RKO (cell line): ENCODE results near the gene NUP107.
A peak's percentile ranks its signal among the peaks of the same experiment; 100 is the strongest.

ENCODE experiments used
- DNase-seq: peaks from one replicate; pipeline ENCODE4 v3.0.0-alpha.2; 2016; ENCODE audit warnings: low spot score

Gene NUP107

DNA sequence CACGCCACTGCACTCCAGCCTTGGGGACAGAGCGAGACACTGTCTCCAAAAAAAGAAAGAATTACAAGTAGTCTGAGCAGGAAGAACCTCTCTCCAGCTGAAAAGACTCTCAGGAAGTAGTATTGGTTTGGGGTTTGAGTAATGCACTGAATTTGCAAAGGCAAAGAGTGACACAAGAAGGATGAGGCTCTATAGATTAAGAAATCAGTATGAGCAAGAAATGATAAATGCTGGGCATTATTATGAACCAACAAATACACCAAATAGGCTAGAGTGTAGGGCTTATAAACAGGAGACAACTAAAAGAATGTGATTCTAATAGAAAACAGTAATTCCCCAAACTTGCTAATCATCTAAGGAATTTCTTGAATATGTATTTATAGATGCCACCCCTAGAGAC lies 56.6 kb downstream of the NUP107 start:
- DNase-seq, result no peak

DNA sequence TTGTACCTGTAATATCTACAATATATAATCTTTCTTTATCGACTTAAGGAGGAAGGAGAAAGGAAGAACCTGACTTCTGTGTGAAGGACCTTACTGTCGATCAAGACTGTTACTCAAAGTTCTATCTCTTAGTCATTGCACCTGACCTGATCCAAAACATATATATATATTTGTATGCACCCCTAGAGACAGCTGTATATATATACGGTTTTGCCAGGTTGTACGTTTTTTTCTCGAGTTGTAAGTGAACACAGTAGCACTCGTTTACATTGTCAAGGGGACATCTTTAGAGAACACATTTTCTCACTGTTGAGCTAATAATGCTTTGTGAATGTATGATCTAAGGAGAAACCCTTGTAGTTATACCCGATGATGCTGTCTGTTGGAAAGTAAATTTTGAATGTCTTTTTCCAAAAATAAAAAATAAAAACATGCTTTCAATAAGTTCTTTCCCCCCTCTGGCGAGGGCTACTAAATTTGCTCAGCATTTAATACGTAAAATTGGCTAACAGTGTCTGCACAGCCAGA lies 58.7 kb downstream of the NUP107 start:
- peak; percentile 29 for DNase-seq

DNA sequence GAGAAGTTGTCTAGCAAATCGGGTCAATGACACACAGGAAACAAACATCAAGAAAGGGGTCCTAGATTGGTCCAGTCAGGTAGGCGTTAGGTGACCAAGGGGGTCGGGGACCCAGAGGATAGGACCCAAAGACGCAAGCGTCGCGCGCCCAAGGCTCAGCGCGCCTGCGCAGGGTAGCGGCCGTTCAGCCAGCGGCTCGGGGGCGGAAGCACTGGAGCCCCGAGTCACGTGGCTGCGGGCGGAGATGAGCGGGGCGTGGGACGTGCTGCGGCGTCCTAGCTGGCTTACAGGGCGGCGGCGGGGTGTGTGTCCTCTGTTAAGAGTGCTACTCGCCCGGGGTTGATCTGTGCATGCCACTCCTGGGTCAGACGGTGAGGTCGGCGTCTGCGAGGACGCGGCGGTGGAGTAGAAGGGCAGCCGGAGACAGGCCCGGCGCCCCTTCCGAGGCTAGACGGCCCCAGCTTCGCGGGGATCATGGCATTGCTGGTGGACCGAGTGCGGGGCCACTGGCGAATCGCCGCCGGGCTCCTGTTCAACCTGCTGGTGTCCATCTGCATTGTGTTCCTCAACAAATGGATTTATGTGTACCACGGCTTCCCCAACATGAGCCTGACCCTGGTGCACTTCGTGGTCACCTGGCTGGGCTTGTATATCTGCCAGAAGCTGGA lies 59.3 kb downstream of the NUP107 start, which contains the start of gene SLC35E3:
TSS of gene SLC35E3 (plus strand) at position 273 of the 668 bp plus-strand sequence. CDS start at position 475, 202 bp downstream.
- peak; percentile 98 for DNase-seq

DNA sequence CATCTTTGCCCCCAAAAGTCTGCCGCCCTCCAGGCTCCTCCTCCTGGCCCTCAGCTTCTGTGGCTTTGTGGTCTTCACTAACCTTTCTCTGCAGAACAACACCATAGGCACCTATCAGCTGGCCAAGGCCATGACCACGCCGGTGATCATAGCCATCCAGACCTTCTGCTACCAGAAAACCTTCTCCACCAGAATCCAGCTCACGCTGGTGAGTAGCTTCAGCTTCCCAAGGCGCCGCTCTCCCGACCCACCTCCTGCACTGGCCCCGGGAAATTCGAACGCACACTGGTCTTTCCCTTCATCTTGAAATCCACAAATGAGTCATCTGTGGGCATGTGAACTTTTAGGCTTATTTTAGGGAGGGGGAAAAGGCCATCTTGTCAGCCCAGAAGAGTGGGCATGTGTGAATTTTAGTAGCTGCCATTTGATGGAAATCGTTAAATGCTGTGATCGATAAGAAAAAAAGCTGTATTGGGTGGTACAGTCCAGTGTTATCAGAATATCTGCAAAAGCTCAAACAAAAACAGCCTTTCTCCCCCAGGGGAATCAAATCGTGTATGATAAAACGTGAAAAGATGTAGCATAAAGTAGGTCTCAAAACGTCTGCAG lies 59.9 kb downstream of the NUP107 start:
- DNase-seq, result peak; percentile 94

DNA sequence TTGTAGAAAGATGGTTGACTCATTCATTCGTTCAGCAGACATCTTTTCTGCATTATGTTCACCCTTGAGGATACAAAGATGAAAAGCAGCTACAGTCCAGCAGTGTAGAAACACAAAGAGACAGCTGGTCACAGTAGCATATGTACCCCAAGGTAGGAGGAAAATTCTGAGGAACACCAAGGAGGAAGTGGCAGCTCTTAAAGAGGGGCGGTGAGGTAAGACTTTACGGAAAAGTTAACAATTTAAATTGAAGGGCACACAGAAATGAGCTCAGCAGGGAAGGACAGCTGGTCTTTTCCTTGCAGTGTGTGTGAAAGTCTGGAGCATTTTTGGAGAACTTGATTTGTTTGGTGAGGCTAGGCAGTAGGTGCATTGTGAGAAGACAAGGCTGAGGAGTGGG lies 62.7 kb downstream of the NUP107 start:
- DNase-seq, result no peak

DNA sequence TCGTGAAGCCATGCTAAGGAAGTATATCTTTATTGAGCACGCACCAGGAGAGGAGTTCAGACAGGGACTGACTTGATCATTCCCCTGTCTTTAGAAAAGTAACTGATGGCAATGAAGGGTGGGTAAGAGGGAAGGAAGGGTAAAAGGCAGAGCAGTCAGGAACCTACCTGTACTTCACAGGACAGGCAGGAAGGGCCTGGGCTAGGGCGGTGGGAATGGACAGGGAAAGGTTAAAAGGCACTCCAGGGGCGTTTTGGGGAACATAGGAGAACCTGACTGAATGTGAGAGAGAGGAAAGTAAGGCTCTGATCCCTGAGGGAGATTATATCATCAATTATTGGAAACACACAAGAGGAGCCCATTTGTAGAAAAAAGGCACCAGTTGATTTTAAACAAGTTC lies 63.1 kb downstream of the NUP107 start:
- DNase-seq, result no peak

DNA sequence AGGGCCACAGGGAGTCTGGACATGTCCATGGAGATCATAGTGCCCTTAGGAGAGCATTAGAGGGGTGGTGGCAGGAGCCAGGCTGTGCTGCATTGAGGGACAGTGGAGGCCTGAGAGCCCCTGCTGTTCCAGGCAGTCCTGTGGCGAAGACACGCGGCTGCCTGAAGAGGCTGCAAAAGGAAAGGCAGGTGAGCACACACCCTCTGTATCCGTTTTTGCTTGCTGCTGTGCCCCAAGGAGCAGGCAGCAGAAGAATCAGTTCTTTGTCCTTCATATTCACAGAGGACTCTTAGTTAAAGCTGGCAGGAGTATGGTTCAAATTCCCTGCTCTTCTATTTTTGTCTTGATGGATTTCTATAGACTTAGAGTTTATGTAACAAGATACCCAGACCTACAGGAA lies 63.7 kb downstream of the NUP107 start:
- no peak for DNase-seq

DNA sequence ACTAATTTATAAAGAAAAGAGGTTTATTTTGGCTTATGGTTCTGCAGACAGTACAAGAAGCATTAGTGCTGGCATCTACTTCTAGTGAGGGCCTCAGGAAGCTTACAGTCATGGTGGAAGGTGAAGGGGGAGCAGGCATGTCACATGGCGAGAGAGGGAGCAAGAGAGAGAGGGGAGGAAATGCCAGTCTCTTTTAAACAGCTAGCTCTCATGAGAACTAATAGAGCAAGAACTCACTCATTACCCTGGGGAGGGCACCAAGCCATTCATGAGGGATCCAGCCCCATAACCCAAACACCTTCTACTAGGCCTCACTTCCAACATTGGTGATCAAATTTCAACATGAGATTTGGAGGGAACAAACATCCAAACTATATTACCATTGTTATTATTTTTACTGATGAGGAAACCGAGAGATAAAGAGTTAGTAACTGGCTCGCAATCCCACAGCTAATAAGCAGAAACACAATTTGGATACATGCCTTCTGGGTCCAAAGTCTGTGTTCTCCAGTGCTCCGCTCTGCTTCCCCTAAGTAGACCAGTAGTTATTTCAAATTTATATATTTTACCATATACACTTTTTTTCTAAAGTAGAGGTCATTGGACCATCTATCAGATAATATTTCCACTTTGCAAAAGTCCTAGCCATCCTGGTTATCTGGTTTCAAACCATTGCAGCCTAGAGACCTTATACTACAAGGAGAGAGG lies 68.9 kb downstream of the NUP107 start:
- DNase-seq, result no peak

DNA sequence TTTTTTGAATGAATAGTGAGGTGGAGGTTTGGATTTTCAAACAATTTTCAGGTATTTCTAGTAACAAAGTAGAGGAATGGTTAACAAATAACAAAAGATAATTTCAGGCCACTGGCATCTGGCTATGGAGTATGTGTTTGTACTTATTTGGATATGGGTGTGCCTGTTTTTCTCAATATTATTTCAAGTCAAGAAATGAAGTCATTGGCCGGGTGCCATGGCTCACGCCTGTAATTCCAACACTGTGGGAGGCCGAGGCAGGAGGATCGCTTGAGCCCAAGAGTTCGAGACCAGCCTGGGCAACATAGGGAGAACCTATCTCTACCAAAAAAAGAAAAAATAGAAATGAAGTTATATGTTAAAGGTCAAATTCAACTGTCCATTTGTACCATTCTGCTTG lies 73.1 kb downstream of the NUP107 start:
- no peak for DNase-seq

DNA sequence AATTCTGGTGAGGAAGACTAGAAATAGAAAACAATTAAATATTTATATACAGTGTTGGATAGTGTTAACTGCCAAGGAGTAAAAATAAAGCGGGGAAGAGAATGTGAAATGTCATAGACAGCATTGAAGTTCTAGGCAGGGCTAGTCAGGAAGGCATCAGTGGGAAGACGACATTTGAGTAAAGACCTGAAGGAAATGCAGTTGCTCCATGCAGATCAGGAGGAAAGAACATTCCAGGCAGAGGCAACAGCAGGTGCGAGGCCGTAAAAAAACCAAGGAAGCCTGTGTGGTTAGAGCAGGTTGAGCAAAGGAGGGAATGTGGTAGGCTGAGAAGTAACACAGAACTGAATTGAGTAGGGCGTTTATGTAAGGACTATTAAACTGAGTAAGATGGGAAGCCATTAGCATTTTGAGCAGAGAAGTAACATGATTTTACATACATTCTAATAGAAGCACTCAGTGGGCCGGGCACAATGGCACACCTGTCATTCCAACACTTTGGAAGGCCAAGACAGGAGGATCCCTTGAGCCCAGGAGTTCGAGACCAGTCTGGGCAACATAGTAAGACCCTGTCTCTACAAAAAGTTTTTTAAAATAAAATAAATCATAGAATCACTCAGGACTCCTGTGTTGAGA lies 74.1 kb downstream of the NUP107 start:
- no peak for DNase-seq

DNA sequence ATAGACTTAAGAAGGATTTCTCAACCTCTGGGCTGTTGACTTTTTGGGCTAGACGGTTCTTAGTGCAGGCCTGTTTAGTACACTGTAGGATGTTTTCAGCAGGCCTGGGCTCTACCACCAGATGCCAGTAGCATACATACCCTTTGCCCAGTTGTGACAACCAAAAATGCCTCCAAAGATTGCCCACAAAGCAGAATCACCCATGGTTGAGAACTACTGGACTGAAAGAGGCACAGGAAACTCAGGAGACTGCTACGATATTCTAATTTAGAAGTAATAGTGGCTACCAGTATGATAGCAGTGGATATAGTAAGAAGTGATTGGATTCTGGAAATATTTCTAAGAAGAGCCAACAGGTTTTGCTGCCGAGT lies 74.6 kb downstream of the NUP107 start:
- no peak for DNase-seq

DNA sequence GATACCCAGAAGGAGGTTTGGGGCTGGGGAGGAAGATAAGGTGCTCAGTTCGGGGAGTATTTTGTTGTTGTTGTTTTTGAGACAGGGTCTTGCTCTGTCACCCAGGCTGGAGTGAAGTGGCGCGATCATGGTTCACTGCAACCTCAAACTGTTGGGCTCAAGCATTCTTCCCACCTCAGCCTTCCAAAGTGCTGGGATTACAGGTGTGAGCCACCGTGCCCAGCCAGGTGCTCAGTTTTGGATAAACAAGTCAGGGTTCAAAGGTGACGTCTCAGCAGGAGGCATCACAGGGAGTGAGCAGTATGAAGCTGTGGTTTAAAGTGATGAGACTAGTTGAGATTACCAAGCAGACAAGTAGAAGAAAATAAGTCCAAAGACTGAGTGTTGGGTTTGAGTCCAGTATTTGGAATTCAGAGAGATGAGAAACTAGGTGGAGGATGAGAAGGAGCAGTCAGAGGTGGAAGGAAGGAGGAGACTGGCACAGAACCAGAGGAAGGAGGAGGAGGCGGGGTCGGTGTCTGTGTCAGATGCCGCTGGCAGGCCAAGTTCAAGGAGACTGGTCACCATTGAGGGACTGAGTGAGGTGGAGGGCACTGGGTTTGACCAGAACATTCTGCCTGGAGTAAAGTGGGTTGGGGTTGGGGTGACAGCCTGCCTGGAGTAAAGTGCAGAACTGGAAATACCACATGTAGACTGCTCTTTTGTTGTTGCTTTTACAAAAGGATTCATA lies 75.3 kb downstream of the NUP107 start:
- DNase-seq, result no peak

DNA sequence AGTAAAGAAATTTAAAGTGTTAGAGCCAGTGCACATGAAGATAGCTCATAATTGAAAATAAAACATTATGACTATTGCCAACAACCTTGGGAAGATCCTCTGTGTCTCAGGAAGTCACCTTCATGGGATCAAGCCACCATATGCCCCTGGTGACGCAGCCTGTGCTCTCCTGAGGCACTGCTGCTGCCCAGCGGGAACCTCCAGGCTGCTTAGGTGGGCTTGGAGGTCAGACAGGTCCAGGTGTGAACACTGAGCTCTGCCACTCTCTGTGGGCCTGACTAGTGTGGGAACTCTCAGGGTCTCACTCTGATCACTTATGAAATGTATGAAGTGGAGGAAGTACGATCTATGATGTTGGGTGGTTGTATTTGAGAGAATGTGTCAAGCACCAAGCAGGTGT lies 75.9 kb downstream of the NUP107 start:
- no peak for DNase-seq

DNA sequence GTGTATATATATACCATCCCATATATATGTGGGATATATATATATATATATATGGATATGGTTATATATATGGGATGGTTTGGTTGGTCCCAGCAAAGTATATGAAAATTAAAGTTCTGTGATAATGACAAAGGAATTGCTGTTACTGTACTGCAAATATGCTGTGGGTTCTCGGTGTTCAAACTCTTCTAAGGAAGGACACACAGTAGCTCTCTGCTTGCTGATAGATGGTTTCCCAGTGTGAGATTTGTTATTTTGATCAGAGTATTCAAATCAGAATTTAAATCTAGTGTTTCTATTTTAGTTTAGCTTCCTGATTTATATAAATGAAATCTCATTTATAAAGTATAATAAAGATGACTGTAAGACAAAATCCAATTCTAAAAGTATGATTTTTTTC lies 78.9 kb downstream of the NUP107 start:
- DNase-seq, result no peak

DNA sequence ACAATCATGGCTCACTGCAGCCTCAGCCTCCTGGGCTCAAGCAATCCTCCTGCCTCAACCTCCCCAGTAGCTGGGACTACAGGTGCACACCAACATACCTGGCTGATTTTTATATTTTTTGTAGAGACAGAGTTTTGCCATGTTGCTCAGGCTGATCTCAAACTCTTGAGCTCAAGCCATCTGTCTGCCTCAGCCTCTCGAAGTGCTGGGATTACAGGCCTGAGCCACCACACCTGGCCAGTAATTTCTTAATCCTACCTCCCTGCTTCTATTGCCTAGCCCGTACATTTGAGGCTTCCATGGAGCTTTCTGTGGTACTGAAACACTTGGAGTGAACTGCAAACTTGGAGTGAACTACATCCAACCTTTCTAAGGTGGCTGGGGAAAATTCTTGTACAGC lies 79.9 kb downstream of the NUP107 start:
- DNase-seq, result no peak

DNA sequence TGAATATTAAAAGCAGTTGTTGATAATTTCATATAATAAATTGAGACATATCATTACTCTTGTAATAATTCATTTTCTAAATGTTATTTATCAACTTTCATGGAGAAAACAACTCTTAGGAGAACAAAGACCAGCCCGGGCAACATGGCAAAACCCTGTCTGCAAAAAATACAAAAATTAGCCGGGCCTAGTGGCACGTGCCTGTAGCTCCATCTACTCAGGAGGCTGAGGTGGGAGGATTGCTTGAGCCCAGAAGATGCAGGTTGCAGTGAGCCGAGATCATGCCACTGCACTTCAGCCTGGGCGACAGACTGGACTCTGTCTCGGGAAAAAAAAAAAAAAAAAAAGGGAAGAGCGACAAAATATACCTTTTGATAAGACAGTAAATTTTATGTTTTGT lies 80.4 kb downstream of the NUP107 start:
- no peak for DNase-seq

DNA sequence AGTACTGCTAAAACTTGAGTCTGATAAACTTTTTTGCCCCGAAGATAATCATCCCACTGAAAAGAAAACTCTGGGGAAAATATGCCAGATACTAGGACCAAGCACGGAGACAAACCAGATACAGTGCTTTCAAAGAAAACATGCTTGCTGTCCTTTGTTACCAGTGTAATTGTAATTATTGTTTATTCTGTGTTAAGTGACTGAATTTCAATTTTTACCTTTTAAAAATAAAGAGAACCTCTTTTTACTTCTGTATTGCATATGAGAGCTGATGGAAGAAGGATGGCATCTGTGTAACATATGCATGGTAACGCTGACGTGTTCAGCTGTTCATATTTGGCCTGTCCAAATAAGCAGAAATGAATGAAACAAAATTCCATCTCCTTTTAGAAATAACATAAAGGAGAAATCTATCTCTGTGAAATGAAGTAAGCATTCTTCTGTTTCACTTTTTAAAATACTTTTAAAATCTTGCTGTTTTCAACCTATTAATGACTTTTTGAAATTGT lies 81.7 kb downstream of the NUP107 start:
- no peak for DNase-seq

DNA sequence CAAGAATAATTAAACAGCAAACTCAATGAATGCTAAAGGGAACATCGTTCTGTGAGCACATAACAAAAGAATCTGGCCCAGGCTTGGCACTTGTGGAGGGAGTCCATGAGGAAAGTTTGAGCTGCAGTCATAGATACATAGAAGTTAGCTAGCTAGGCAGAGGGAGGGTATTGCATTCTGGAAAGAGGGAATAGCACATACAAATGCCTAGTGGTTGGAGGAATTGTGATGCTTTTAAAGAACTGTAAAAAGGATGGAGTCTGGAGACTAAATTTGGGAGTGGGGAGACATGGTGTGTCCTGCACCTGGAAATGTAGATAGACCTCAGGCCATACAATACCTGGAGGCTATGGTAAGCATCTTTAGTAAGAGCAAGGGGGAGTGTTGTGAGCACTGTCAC lies 83.2 kb downstream of the NUP107 start:
- no peak for DNase-seq

DNA sequence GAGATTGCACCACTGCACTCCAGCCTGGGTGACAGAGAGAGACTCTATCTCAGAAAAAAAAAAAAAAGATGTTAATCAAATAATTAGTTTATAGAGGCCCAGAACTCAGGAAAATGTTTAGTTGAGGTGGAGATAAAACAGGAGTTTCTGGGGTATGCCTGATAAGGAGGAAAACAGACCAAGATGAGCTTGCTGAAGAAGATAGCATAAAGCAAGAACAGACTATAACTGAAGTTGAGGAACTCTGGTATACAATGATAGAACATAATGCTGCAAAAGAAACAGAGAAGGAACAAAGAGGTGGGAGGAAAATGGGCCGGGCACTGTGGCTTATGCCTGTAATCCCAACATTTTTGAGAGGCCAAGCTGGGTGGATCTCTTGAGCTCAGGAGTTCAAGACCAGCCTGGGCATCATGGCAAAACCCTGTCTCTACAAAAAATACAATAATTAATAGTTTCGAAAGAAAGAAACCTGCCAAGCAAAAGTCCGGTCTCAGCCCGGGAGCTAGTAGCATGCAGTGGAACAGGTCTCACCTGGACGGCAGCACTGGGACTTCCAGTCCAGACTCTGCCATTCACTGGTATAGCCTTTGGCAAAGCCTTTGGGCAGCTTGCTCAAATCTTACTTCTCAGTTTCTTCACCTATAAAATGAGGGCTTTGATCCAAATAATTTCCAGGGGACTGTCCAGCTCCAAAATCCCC lies 84.6 kb downstream of the NUP107 start:
- DNase-seq, result no peak

DNA sequence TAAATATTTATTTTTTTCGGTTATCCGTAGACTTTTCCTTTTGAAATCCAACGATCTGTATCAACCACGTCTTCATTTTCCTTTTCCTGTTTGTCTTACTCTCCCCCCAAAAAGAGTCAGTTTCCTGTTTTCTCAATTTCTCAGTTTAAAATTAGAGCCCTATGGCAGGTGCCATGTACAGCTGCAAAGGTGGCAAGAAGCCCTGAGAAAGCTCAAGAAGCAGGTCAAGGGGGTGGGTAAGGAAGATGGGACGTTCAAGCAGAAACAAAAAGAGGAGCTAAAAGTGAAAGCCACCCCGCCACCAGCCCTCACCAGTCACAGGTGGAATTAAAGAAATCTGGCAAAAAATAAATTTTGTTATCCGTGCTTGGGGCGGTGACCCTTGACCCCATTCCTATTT lies 85.9 kb downstream of the NUP107 start:
- DNase-seq, result no peak

DNA sequence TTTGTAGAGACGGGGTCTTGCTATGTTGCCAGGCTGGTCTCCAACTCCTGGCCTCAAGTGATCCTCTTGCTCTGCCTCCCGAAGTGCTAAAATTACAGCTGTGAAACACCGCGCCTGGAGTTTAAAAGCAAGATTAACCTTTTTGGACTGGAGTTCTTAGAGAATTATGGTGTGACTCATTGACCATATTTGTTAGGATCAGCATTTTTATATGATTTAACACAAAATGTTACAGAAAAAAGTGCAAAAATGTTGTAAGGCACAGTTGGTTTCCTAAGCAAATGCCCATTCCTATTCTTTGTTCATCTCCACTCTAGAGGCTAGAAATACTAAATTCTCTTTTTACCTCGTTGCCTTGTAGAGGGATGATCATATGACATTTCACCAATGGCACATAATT lies 86.8 kb downstream of the NUP107 start:
- DNase-seq, result no peak
